ENCODE data around the gene RHBDD1. TPM values are rescaled to one million over a fixed set of nuclear protein-coding genes. Genes with fewer than 3 reads are reported as not detected.

The RHBDD1 gene
- total RNA-seq, 4 donors from 2014 or later, result 15.0 to 21.0 (median 16.6) TPM

- TF ChIP-seq CTCF (IDR thresholded peaks at IDR 0.05; ENCODE audit: low read depth), result no peak
Observed at GRCh38 chr2:227004482-227004881, 168.6 kb downstream of the RHBDD1 start.

- TF ChIP-seq CTCF (IDR thresholded peaks at IDR 0.05; ENCODE audit: low read depth), result no peak
Observed at GRCh38 chr2:227006189-227006897, 170.5 kb downstream of the RHBDD1 start.

- TF ChIP-seq CTCF (IDR thresholded peaks at IDR 0.05; ENCODE audit: low read depth), result no peak
Observed at GRCh38 chr2:227007148-227007547, 171.3 kb downstream of the RHBDD1 start.

GRCh38 chr2:227007940-227008339, 172.1 kb downstream of the RHBDD1 start:
- no peak for TF ChIP-seq CTCF (IDR thresholded peaks at IDR 0.05; ENCODE audit: low read depth)

- TF ChIP-seq CTCF (IDR thresholded peaks at IDR 0.05; ENCODE audit: low read depth), result no peak
Observed at GRCh38 chr2:227010433-227010832, 174.6 kb downstream of the RHBDD1 start.

GRCh38 chr2:227013330-227013729, 177.5 kb downstream of the RHBDD1 start:
- TF ChIP-seq CTCF (IDR thresholded peaks at IDR 0.05; ENCODE audit: low read depth), result no peak

GRCh38 chr2:227013881-227014280, 178.0 kb downstream of the RHBDD1 start:
- no peak for TF ChIP-seq CTCF (IDR thresholded peaks at IDR 0.05; ENCODE audit: low read depth)
